GM19395 (cell line): ENCODE data around the gene CPNE4.
"Not testable (repeated sequence)": the region's sequence is repeated elsewhere in the genome, so short reads cannot be mapped to it uniquely, and the experiment has no call there.

Experiments
- ATAC-seq: cut with Tn5 transposase; IDR thresholded peaks from one replicate; pipeline ENCODE4 v1.9.1; 2021; ENCODE audit warnings: mild to moderate bottlenecking, moderate library complexity; ENCODE audit not compliant: unreplicated experiment

CPNE4 gene

GRCh38 chr3:131963442-131963841, 71.4 kb downstream of the CPNE4 start:
- not testable (repeated sequence) for ATAC-seq

- ATAC-seq, result no peak
These were observed 71.8 kb downstream of the CPNE4 start for GRCh38 chr3:131962982-131963381.

- ATAC-seq, result no peak
These were observed 74.5 kb downstream of the CPNE4 start for GRCh38 chr3:131960324-131960723.

GRCh38 chr3:131957980-131958379, 76.8 kb downstream of the CPNE4 start:
- ATAC-seq, result no peak

- no peak for ATAC-seq
These were observed 77.3 kb downstream of the CPNE4 start for GRCh38 chr3:131957511-131957910.

- no peak for ATAC-seq
These were observed 86.0 kb downstream of the CPNE4 start for GRCh38 chr3:131948806-131949205.

- ATAC-seq, result no peak
These were observed 90.1 kb downstream of the CPNE4 start for GRCh38 chr3:131944676-131945075.

- ATAC-seq, result no peak
These were observed 101.1 kb downstream of the CPNE4 start for GRCh38 chr3:131933665-131934064.

- no peak for ATAC-seq
These were observed 106.2 kb downstream of the CPNE4 start for GRCh38 chr3:131928593-131928992.

GRCh38 chr3:131925571-131925970, 109.2 kb downstream of the CPNE4 start:
- ATAC-seq, result no peak

- no peak for ATAC-seq
These were observed 112.5 kb downstream of the CPNE4 start for GRCh38 chr3:131922356-131922755.

GRCh38 chr3:131917006-131917405, 117.8 kb downstream of the CPNE4 start:
- no peak for ATAC-seq

GRCh38 chr3:131914090-131914691, 120.6 kb downstream of the CPNE4 start:
- no peak for ATAC-seq

GRCh38 chr3:131912255-131912654, 122.6 kb downstream of the CPNE4 start:
- ATAC-seq, result no peak

- no peak for ATAC-seq
These were observed 127.0 kb downstream of the CPNE4 start for GRCh38 chr3:131907796-131908195.

GRCh38 chr3:131903988-131904415, 130.8 kb downstream of the CPNE4 start:
- no peak for ATAC-seq

GRCh38 chr3:131901686-131902085, 133.1 kb downstream of the CPNE4 start:
- no peak for ATAC-seq

- no peak for ATAC-seq
These were observed 133.9 kb downstream of the CPNE4 start for GRCh38 chr3:131900891-131901290.

GRCh38 chr3:131899021-131899420, 135.8 kb downstream of the CPNE4 start:
- no peak for ATAC-seq

GRCh38 chr3:131898346-131898745, 136.5 kb downstream of the CPNE4 start:
- ATAC-seq, result no peak

- no peak for ATAC-seq
These were observed 138.5 kb downstream of the CPNE4 start for GRCh38 chr3:131896285-131896684.

- no peak for ATAC-seq
These were observed 139.0 kb downstream of the CPNE4 start for GRCh38 chr3:131895766-131896165.

- no peak for ATAC-seq
These were observed 142.5 kb downstream of the CPNE4 start for GRCh38 chr3:131892331-131892730.
